Erythroblast (primary cell): ENCODE data around the gene ASB7.

Experiments
- GATA1 ChIP-seq: IDR thresholded peaks from 2 replicates; pipeline ENCODE4 v1.6.1; 2011; ENCODE audit warnings: low read depth, mild to moderate bottlenecking, control low read depth, low read length, moderate library complexity
- POLR2A ChIP-seq: IDR thresholded peaks from 2 replicates; pipeline ENCODE4 v1.6.1; 2011; ENCODE audit warnings: mild to moderate bottlenecking, low read length

DNA sequence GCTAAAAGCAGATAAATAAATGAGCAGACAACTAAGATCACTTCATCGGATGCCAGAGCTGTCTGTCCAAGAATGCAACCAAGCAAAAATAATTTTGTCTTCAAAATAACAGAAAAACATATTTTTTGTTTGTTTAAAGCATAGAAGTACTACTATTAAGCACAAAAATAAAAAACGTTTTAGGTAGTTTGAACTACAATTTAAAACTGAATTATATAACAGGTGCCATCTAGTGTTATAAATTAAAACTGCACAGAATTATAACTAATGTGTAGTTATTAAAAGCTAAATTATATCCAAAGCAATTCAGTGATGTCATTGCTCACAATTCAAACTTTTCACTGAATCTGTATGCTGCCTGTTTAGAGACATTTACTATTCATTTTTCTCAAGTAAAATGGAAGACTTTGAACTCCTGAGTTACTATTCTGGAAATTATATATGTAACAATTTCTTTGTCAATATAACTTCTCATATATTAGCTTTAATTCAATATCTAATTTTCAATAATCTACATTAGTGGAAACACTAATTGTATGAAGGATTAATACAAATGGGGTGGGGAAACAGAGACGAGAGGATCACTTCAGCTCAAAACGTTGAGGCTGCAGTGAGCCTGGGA is 29.9 kb upstream of the ASB7 start:
- TF ChIP-seq POLR2A: no peak
- no peak for TF ChIP-seq GATA1
